DOHH2 (cell line): ENCODE results near the gene ST7.

ENCODE experiments used
- H3F3A ChIP-seq: fragments of 200-600 bp; sonication (generic), shearing (Covaris generic); 2 replicates; pipeline ENCODE4 v1.6.0; 2016; ENCODE audit warnings: antibody characterized with exemption, mild to moderate bottlenecking; ENCODE audit not compliant: control insufficient read depth, insufficient read depth
- H3K27ac ChIP-seq: fragments of 200-600 bp; sonication (generic); 2 replicates; pipeline ENCODE4 v1.5.1; 2014; ENCODE audit warnings: low read depth, mild to moderate bottlenecking, low read length, moderate library complexity
- H3K27me3 ChIP-seq: fragments of 200-600 bp; sonication (generic); 2 replicates; pipeline ENCODE4 v1.6.1; 2014; ENCODE audit warnings: mild to moderate bottlenecking, low read length, mixed read lengths; ENCODE audit not compliant: control insufficient read depth
- H3K36me3 ChIP-seq: fragments of 200-600 bp; sonication (generic); 2 replicates; pipeline ENCODE4 v1.6.1; 2014; ENCODE audit warnings: mild to moderate bottlenecking, low read length, moderate library complexity, mixed read lengths; ENCODE audit not compliant: control insufficient read depth
- H3K4me1 ChIP-seq: fragments of 200-600 bp; sonication (generic); 2 replicates; pipeline ENCODE4 v1.6.1; 2014; ENCODE audit warnings: mild to moderate bottlenecking, low read length, mixed read lengths; ENCODE audit not compliant: control insufficient read depth
- H3K4me2 ChIP-seq: fragments of 200-600 bp; sonication (generic); 2 replicates; pipeline ENCODE4 v1.6.0; 2014; ENCODE audit warnings: mild to moderate bottlenecking, low read length, moderate library complexity
- H3K4me3 ChIP-seq: fragments of 200-600 bp; sonication (generic); 2 replicates; pipeline ENCODE4 v1.5.1; 2014; ENCODE audit warnings: mild to moderate bottlenecking, low read length, mixed read lengths
- H3K79me2 ChIP-seq: fragments of 200-600 bp; sonication (generic); 2 replicates; pipeline ENCODE4 v1.6.1; 2014; ENCODE audit warnings: mild to moderate bottlenecking, low read length, mixed read lengths; ENCODE audit not compliant: control insufficient read depth
- H3K9me2 ChIP-seq: fragments of 200-600 bp; sonication (generic); replicated peaks from 2 replicates; pipeline ENCODE4 v1.6.1; 2014; ENCODE audit warnings: mild to moderate bottlenecking, low read length, mixed read lengths; ENCODE audit not compliant: control insufficient read depth
- H3K9me3 ChIP-seq: fragments of 200-600 bp; sonication (generic); 2 replicates; pipeline ENCODE4 v1.6.1; 2014; ENCODE audit warnings: antibody characterized with exemption, low read length, mixed read lengths; ENCODE audit not compliant: control insufficient read depth, insufficient read depth
- H4K20me1 ChIP-seq: fragments of 200-600 bp; sonication (generic); 2 replicates; pipeline ENCODE4 v1.6.0; 2014; ENCODE audit warnings: low read depth, mild to moderate bottlenecking, antibody characterized with exemption, low read length, moderate library complexity; ENCODE audit not compliant: control insufficient read depth, insufficient read depth
- CTCF ChIP-seq: fragments of 200-600 bp; sonication (generic); IDR thresholded peaks from one replicate; pipeline ENCODE4 v1.5.1; 2014; ENCODE audit warnings: antibody characterized with exemption, mild to moderate bottlenecking, low read depth, low read length; ENCODE audit not compliant: poor library complexity, severe bottlenecking
- EZH2phosphoT487 ChIP-seq: fragments of 200-600 bp; sonication (generic); IDR thresholded peaks from 2 replicates; pipeline ENCODE4 v1.6.1; 2017; ENCODE audit warnings: borderline replicate concordance, mild to moderate bottlenecking, antibody characterized with exemption, low read length, moderate library complexity, mixed read lengths

Gene ST7

DNA sequence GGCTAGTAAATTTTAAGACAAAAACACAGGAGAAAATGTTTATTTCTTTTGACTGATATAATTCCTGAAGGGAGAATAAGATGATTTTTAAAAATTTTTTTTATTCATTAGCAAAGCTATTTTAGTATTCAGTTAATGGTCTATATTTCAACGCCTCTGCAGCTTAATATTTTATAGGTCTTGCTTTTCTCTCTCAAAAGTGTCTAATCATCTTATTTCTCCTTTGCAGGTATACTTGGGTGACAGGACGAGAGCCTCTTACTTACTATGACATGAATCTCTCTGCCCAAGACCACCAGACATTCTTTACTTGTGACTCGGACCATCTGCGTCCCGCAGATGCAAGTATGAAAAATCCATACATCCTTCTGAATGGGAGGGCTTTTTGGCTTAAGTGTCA is 177.0 kb downstream of the ST7 start:
- Histone ChIP-seq H3K27me3 (no peaks in the 10 kb centered on the region), H3K79me2 (no peaks in the 10 kb centered on the region), H3K9me2 (no peaks in the 10 kb centered on the region), H3K27ac (no peak overlapping the region), H3K4me2 (no peak overlapping the region), H3F3A (no peaks in the 10 kb centered on the region), H3K4me3 (no peak overlapping the region), H3K36me3 (no peaks in the 10 kb centered on the region), H3K4me1 (no peaks in the 10 kb centered on the region), H3K9me3 (no peaks in the 10 kb centered on the region), H4K20me1 (no peaks in the 10 kb centered on the region)
- TF ChIP-seq EZH2phosphoT487 (no peak), CTCF (no peak)

GRCh38 chr7:117132321-117133120 is 179.2 kb downstream of the ST7 start:
- Histone ChIP-seq H3K4me1 (no peaks in the 10 kb centered on the region), H4K20me1 (no peaks in the 10 kb centered on the region), H3K27me3 (no peaks in the 10 kb centered on the region), H3F3A (no peaks in the 10 kb centered on the region), H3K9me3 (no peaks in the 10 kb centered on the region), H3K9me2 (no peaks in the 10 kb centered on the region), H3K79me2 (no peaks in the 10 kb centered on the region), H3K27ac (no peak overlapping the region), H3K36me3 (no peaks in the 10 kb centered on the region), H3K4me3 (no peak overlapping the region), H3K4me2 (no peak overlapping the region)
- TF ChIP-seq CTCF, result no peak
- TF ChIP-seq EZH2phosphoT487, result no peak

GRCh38 chr7:117133125-117133524 is 179.8 kb downstream of the ST7 start:
- Histone ChIP-seq H3K9me2 (no peaks in the 10 kb centered on the region), H3K4me3 (no peak overlapping the region), H3K36me3 (no peaks in the 10 kb centered on the region), H3K79me2 (no peaks in the 10 kb centered on the region), H3F3A (no peaks in the 10 kb centered on the region), H3K4me2 (no peak overlapping the region), H3K4me1 (no peaks in the 10 kb centered on the region), H3K27ac (no peak overlapping the region), H3K9me3 (no peaks in the 10 kb centered on the region), H3K27me3 (no peaks in the 10 kb centered on the region), H4K20me1 (no peaks in the 10 kb centered on the region)
- TF ChIP-seq EZH2phosphoT487 (no peak), CTCF (no peak)
